CD4-positive, alpha-beta memory T cell (primary cell): ENCODE measurements around the gene NSRP1. TPM values are rescaled to one million over a fixed set of nuclear protein-coding genes. Genes with fewer than 3 reads are reported as not detected.

Experiments used
- CTCF ChIA-PET: fragments of 350-600 bp; sonication (Branson Sonifier 250); formaldehyde crosslinking; loops from one replicate; lab custom pipeline; 2021; ENCODE audit warnings: inconsistent platforms; ENCODE audit not compliant: partially characterized antibody; lab: Charles Lee
- POLR2A ChIA-PET: fragments of 350-600 bp; sonication (Branson Sonifier 250); formaldehyde crosslinking; loops from one replicate; lab custom pipeline; 2021; ENCODE audit not compliant: partially characterized antibody; lab: Charles Lee
- DNase-seq, 5 donors: peaks; one replicate each; pipeline versions ENCODE4 v3.0.0 to v3.0.0-alpha.2; 2020 to 2022; ENCODE audit warnings: mixed read lengths in 1 of 5
- H3K27ac ChIP-seq: one replicate; pipeline ENCODE4 v1.7.0; 2013; ENCODE audit warnings: low read depth, low read length
- H3K27me3 ChIP-seq: 2 replicates; pipeline ENCODE4 v1.7.0; 2013; ENCODE audit warnings: mild to moderate bottlenecking, low read length, moderate library complexity; ENCODE audit not compliant: insufficient read depth
- H3K36me3 ChIP-seq: 2 replicates; pipeline ENCODE4 v1.7.0; 2013; ENCODE audit warnings: mild to moderate bottlenecking, low read length, moderate library complexity; ENCODE audit not compliant: insufficient read depth
- H3K4me1 ChIP-seq: 2 replicates; pipeline ENCODE4 v1.7.0; 2013; ENCODE audit warnings: mild to moderate bottlenecking, low read length, moderate library complexity; ENCODE audit not compliant: insufficient read depth
- H3K4me3 ChIP-seq, 2 donors: one replicate each; pipeline ENCODE4 v1.7.0; 2013; ENCODE audit warnings: low read length in 2 of 2, mild to moderate bottlenecking in 1 of 2
- H3K9me3 ChIP-seq, 2 donors: one replicate each; pipeline ENCODE4 v1.7.0; 2013; ENCODE audit warnings: low read length in 2 of 2, control low read depth in 1 of 2; ENCODE audit not compliant: control insufficient read depth in 1 of 2
- H3K27ac Mint-ChIP-seq, 7 donors: one replicate each; pipeline ENCODE4 v1.8.0; 2020 to 2021; ENCODE audit warnings: mixed read lengths in 7 of 7, mild to moderate bottlenecking in 6 of 7, inconsistent platforms in 3 of 7, moderate library complexity in 3 of 7
- H3K27me3 Mint-ChIP-seq, 2 donors: one replicate each; pipeline ENCODE4 v1.8.0; 2020 to 2021; ENCODE audit warnings: mixed read lengths in 2 of 2
- H3K36me3 Mint-ChIP-seq, 2 donors: one replicate each; pipeline ENCODE4 v1.8.0; 2020 to 2021; ENCODE audit warnings: mixed read lengths in 2 of 2, inconsistent platforms in 1 of 2, mild to moderate bottlenecking in 1 of 2
- H3K4me1 Mint-ChIP-seq, 4 donors: one replicate each; pipeline ENCODE4 v1.8.0; 2020 to 2021; ENCODE audit warnings: mixed read lengths in 4 of 4, mild to moderate bottlenecking in 1 of 4
- H3K4me3 Mint-ChIP-seq, 8 donors: one replicate each; pipeline ENCODE4 v1.8.0; 2020 to 2021; ENCODE audit warnings: mixed read lengths in 8 of 8, mild to moderate bottlenecking in 7 of 8, moderate library complexity in 6 of 8, inconsistent platforms in 3 of 8
- H3K9me3 Mint-ChIP-seq, 8 donors: one replicate each; pipeline ENCODE4 v1.8.0; 2020 to 2021; ENCODE audit warnings: mixed read lengths in 8 of 8, mild to moderate bottlenecking in 5 of 8, inconsistent platforms in 3 of 8, moderate library complexity in 1 of 8
- intact Hi-C: fragments of 100-400 bp; cut with micrococcal nuclease; formaldehyde crosslinking; loops from one replicate; pipeline ENCODE4 v1.15.1; 2023
- polyA plus RNA-seq, 2 donors: library from polyadenylated mRNA; unstranded; fragments of 300-500 nt; fragmentation: Illumina TruSeq; gene quantifications; one replicate each; pipeline ENCODE4 v1.2.3, GENCODE V29; 2021
- total RNA-seq, 2 experiments: library from RNA; stranded (reverse); gene quantifications; one replicate each; pipeline ENCODE4 v1.2.3, GENCODE V29; 2021

The NSRP1 gene
- total and polyA plus RNA-seq, 4 experiments from 2014 or later, result 12.1 to 39.9 (median 31.8) TPM

DNA sequence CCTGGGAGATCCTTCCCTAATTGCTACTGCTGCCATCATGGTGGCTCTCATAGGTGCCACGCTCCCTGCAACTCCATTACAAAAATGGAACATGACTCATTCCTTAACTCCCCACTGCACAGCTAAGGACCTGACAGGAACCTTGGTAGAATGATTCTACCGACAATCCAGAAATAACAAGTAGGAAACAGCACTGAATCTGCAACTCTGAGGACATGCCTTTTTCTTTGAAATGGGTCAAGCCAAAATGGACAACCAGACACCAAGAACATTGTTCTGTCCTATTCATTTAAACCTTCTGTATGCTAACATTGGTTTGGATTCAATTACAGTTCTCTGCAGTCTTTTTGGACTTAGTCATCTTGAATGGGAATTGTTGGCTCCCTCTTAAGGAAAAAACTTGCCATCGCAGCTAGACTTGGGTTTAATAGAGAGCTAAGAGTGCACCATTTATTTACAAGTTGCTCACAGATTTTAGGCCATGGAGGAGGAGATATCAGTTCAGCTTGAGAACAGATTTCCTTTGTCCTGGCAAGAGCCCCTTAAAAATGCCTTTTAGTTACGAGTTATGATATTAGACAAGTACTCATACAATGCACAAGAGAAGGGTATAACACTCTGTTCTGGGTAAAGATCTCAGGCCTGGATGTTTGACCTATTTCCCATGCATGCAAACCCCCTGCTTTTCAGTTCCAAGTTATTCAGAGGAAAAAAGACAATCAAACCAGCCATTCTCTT, 20.9 kb upstream of the NSRP1 start:
- no peak overlapping the region for H3K27ac ChIP-seq
- no peaks in the 10 kb centered on the region for H3K36me3 ChIP-seq
- H3K9me3 ChIP-seq, result no peaks in the 10 kb centered on the region
- DNase-seq, result peak in 1 of 5 donors; percentile 11
- ChIA-PET POLR2A (no interaction called here), CTCF (interaction anchor here (0.7 to 3.0 kb wide), 5 partner anchors 9 to 153 kb away, joined by 3 to 26 read pairs (median 4); no protein-coding TSS in a partner anchor)
- no peak overlapping the region for H3K27ac Mint-ChIP-seq
- no peaks in the 10 kb centered on the region for H3K9me3 Mint-ChIP-seq
- peaks cover 0 to 8% (median 3%) of the 10 kb centered on the region in 4 donors for H3K4me1 Mint-ChIP-seq
- no peaks in the 10 kb centered on the region for H3K36me3 Mint-ChIP-seq
- peaks cover 6 to 19% of the 10 kb centered on the region in 2 donors for H3K27me3 Mint-ChIP-seq
- intact Hi-C loops, result loop anchor here (10.0 kb wide), 1 partner anchor 481 kb away; no protein-coding TSS in a partner anchor
- H3K27me3 ChIP-seq, result no peaks in the 10 kb centered on the region
- no peak overlapping the region for H3K4me3 ChIP-seq
- H3K4me1 ChIP-seq, result peaks cover 6% of the 10 kb centered on the region
- no peak overlapping the region for H3K4me3 Mint-ChIP-seq

DNA sequence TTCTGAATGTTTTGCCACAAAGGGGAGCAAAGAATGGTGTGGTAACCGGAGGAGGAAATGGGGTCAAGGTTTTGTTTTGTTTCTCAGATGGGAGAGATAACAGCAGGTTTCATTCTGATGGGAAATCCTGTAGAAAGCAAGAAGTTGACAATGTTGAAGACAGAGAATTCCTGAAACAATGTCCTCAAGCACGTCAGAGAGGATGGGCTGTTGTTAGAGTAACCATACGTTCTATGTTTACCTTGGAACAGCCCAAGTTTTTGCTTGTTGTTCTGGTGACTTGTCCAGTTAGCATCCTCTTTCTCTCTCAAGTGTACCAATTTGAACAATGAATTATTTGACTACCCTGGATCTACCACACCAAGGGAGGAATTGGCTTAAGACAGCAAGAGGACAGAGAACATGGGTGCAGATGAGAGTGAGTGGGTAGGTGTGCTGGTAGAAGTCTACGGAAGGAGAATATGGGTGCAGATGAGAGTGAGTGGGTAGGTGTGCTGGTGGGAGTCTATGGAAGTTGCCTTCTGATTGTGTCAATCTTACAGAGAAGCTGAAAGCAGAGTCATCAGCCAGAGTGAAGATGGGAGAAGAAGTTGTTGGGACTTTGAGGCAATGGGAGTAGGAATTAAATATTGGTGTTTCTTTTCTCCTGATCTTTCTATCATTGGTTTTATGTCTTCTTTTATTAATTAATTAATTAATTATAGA, 14.8 kb upstream of the NSRP1 start:
- ChIA-PET CTCF (interaction anchor here (1.0 to 8.1 kb wide), 3 partner anchors 9 to 52 kb away, joined by 3 to 77 read pairs (median 4); no protein-coding TSS in a partner anchor), POLR2A (no interaction called here)
- H3K36me3 Mint-ChIP-seq, result no peaks in the 10 kb centered on the region
- no peak overlapping the region for H3K4me3 ChIP-seq
- no peak overlapping the region for H3K4me3 Mint-ChIP-seq
- no peaks in the 10 kb centered on the region for H3K27me3 ChIP-seq
- H3K27ac Mint-ChIP-seq, result no peak overlapping the region
- H3K9me3 ChIP-seq, result no peaks in the 10 kb centered on the region
- peaks cover 15% of the 10 kb centered on the region for H3K4me1 ChIP-seq
- DNase-seq, result peak in 1 of 5 donors; percentile 11
- H3K4me1 Mint-ChIP-seq, result peaks cover 5 to 7% (median 5%) of the 10 kb centered on the region in 4 donors
- H3K27me3 Mint-ChIP-seq, result peaks cover 2 to 3% of the 10 kb centered on the region in 2 donors
- intact Hi-C loops, result loop anchor here (5.0 kb wide), 2 partner anchors 190 to 615 kb away; partner anchors contain the start of gene BLMH
- H3K27ac ChIP-seq, result no peak overlapping the region
- H3K9me3 Mint-ChIP-seq, result no peaks in the 10 kb centered on the region
- H3K36me3 ChIP-seq, result no peaks in the 10 kb centered on the region

- no peak overlapping the region for H3K27ac ChIP-seq
- ChIA-PET POLR2A (interaction anchor here (0.8 to 2.0 kb wide), 8 partner anchors 13 to 276 kb away, joined by 3 to 10 read pairs (median 6); partner anchors contain the start of genes BLMH and NSRP1), CTCF (interaction anchor here (0.7 to 8.1 kb wide), 35 partner anchors 8 to 722 kb away, joined by 3 to 160 read pairs (median 5); partner anchors contain the start of genes BLMH, NSRP1 and TMIGD1)
- intact Hi-C loops, result loop anchor here (1.0 to 5.0 kb wide), 6 partner anchors 21 to 613 kb away; partner anchors contain the start of gene BLMH
- Mint-ChIP-seq H3K4me1 (peaks cover 5 to 7% (median 5%) of the 10 kb centered on the region in 4 donors), H3K27me3 (peaks cover 2% of the 10 kb centered on the region in 2 donors), H3K27ac (no peak overlapping the region), H3K36me3 (no peaks in the 10 kb centered on the region), H3K9me3 (no peaks in the 10 kb centered on the region), H3K4me3 (peak overlapping the region in 2 of 8 donors; percentile 2 to 18)
- no peak for DNase-seq
- no peaks in the 10 kb centered on the region for H3K27me3 ChIP-seq
- H3K4me3 ChIP-seq, result no peak overlapping the region
- no peaks in the 10 kb centered on the region for H3K9me3 ChIP-seq
- no peaks in the 10 kb centered on the region for H3K36me3 ChIP-seq
- H3K4me1 ChIP-seq, result peaks cover 15% of the 10 kb centered on the region
Measured at GRCh38 chr17:30103921-30104320, 12.7 kb upstream of the NSRP1 start.

- peak; percentile 57 to 69 (median 64) for DNase-seq
- H3K9me3 Mint-ChIP-seq, result no peaks in the 10 kb centered on the region
- H3K27ac Mint-ChIP-seq, result peak overlapping the region in 5 of 7 donors; percentile 0 to 74 (median 65)
- H3K4me1 ChIP-seq, result peaks cover 15% of the 10 kb centered on the region
- no peaks in the 10 kb centered on the region for H3K9me3 ChIP-seq
- H3K27ac ChIP-seq, result no peak overlapping the region
- H3K27me3 ChIP-seq, result no peaks in the 10 kb centered on the region
- peaks cover 5 to 7% (median 5%) of the 10 kb centered on the region in 4 donors for H3K4me1 Mint-ChIP-seq
- H3K27me3 Mint-ChIP-seq, result peaks cover 2 to 4% of the 10 kb centered on the region in 2 donors
- no peaks in the 10 kb centered on the region for H3K36me3 Mint-ChIP-seq
- intact Hi-C loops, result loop anchor here (1.0 to 5.0 kb wide), 6 partner anchors 21 to 613 kb away; partner anchors contain the start of gene BLMH
- peak overlapping the region; percentile 32 to 50 for H3K4me3 ChIP-seq
- no peaks in the 10 kb centered on the region for H3K36me3 ChIP-seq
- H3K4me3 Mint-ChIP-seq, result peak overlapping the region; percentile 81 to 89 (median 84)
- ChIA-PET POLR2A (interaction anchor here (0.6 to 2.0 kb wide), 12 partner anchors 12 to 372 kb away, joined by 3 to 10 read pairs (median 4); partner anchors contain the start of genes BLMH and NSRP1), CTCF (interaction anchor here (0.6 to 8.1 kb wide), 58 partner anchors 9 to 1112 kb away, joined by 3 to 160 read pairs (median 4); partner anchors contain the start of genes BLMH, NSRP1 and TMIGD1)
Measured at GRCh38 chr17:30104575-30105339, 11.9 kb upstream of the NSRP1 start.

- ChIA-PET CTCF (interaction anchor here (1.2 to 4.3 kb wide), 6 partner anchors 8 to 223 kb away, joined by 4 to 45 read pairs (median 9); partner anchors contain the start of gene TMIGD1), POLR2A (no interaction called here)
- no peak overlapping the region for H3K4me3 Mint-ChIP-seq
Measured at GRCh38 chr17:30112794-30113193, 3.8 kb upstream of the NSRP1 start.

GRCh38 chr17:30113213-30113612, 3.4 kb upstream of the NSRP1 start:
- POLR2A ChIA-PET, result interaction anchor here (0.8 kb wide), 1 partner anchor 250 kb away, joined by 3 read pairs; no protein-coding TSS in a partner anchor
- no peak for DNase-seq
- Mint-ChIP-seq H3K36me3 (peaks cover 0 to 13% of the 10 kb centered on the region in 2 donors), H3K27me3 (peaks cover 2 to 6% of the 10 kb centered on the region in 2 donors), H3K27ac (no peak overlapping the region), H3K9me3 (no peaks in the 10 kb centered on the region), H3K4me1 (peaks cover 11 to 25% (median 17%) of the 10 kb centered on the region in 4 donors), H3K4me3 (no peak overlapping the region)
- no peaks in the 10 kb centered on the region for H3K36me3 ChIP-seq
- no peaks in the 10 kb centered on the region for H3K27me3 ChIP-seq
- no peaks in the 10 kb centered on the region for H3K9me3 ChIP-seq
- intact Hi-C loops, result no loop called here
- H3K4me1 ChIP-seq, result peaks cover 10% of the 10 kb centered on the region
- H3K27ac ChIP-seq, result no peak overlapping the region
- H3K4me3 ChIP-seq, result no peak overlapping the region
- CTCF ChIA-PET, result interaction anchor here (0.7 to 4.3 kb wide), 8 partner anchors 8 to 713 kb away, joined by 3 to 45 read pairs (median 5); partner anchors contain the start of gene TMIGD1

More at GRCh38 chr17:30112794-30113193, 3.8 kb upstream of the NSRP1 start:
- Histone ChIP-seq H3K27me3 (no peaks in the 10 kb centered on the region), H3K36me3 (no peaks in the 10 kb centered on the region), H3K27ac (no peak overlapping the region), H3K4me1 (peaks cover 6% of the 10 kb centered on the region), H3K4me3 (no peak overlapping the region), H3K9me3 (no peaks in the 10 kb centered on the region)
- H3K4me1 Mint-ChIP-seq, result peaks cover 9 to 21% (median 15%) of the 10 kb centered on the region in 4 donors
- intact Hi-C loops, result no loop called here
- H3K9me3 Mint-ChIP-seq, result no peaks in the 10 kb centered on the region
- DNase-seq, result no peak
- peaks cover 2 to 6% of the 10 kb centered on the region in 2 donors for H3K27me3 Mint-ChIP-seq
- H3K36me3 Mint-ChIP-seq, result peaks cover 0 to 12% of the 10 kb centered on the region in 2 donors
- H3K27ac Mint-ChIP-seq, result no peak overlapping the region
